CD14-positive monocyte (primary cell): ENCODE results near the gene SLX1A. TPM values are rescaled to one million over a fixed set of nuclear protein-coding genes. Genes with fewer than 3 reads are reported as not detected.
"Not testable (repeated sequence)": the region's sequence is repeated elsewhere in the genome, so short reads cannot be mapped to it uniquely, and the experiment has no call there.

Source experiments
- DNase-seq, 3 donors: peaks; one replicate each; pipeline ENCODE4 v3.0.0-alpha.2; 2011 to 2022
- H2AFZ ChIP-seq: 2 replicates; pipeline ENCODE4 v1.6.0; 2012; ENCODE audit warnings: mild to moderate bottlenecking, low read depth, low read length, inconsistent platforms; ENCODE audit not compliant: insufficient read depth, poor library complexity, severe bottlenecking
- H3K27ac ChIP-seq, 2 donors: 1 replicate in 1 of 2; 2 replicates in 1 of 2; pipeline ENCODE4 v1.5.1; 2012 to 2013; ENCODE audit warnings: low read length in 2 of 2, control low read depth in 1 of 2, inconsistent platforms in 1 of 2, low read depth in 1 of 2, mild to moderate bottlenecking in 1 of 2
- H3K27me3 ChIP-seq, 2 donors: one replicate each; pipeline versions ENCODE4 v1.6.0 to v1.6.1; 2011 to 2013; ENCODE audit warnings: low read length in 2 of 2; ENCODE audit not compliant: control insufficient read depth in 2 of 2, insufficient read depth in 2 of 2
- H3K36me3 ChIP-seq, 2 donors: replicated peaks in 1 of 2; 1 replicate in 1 of 2; 2 replicates in 1 of 2; pipeline versions ENCODE4 v1.5.1 to v1.6.1; 2012 to 2013; ENCODE audit warnings: low read length in 2 of 2, control low read depth in 1 of 2, inconsistent platforms in 1 of 2, mild to moderate bottlenecking in 1 of 2; ENCODE audit not compliant: insufficient read depth in 2 of 2, control insufficient read depth in 1 of 2
- H3K4me1 ChIP-seq, 2 donors: 1 replicate in 1 of 2; 2 replicates in 1 of 2; pipeline versions ENCODE4 v1.5.1 to v1.6.1; 2012 to 2013; ENCODE audit warnings: low read length in 2 of 2, control low read depth in 1 of 2, inconsistent platforms in 1 of 2, mild to moderate bottlenecking in 1 of 2, moderate library complexity in 1 of 2; ENCODE audit not compliant: insufficient read depth in 2 of 2, control insufficient read depth in 1 of 2
- H3K4me2 ChIP-seq: replicated peaks from 2 replicates; pipeline ENCODE3; 2012; ENCODE audit warnings: low read length, moderate library complexity, mild to moderate bottlenecking; ENCODE audit not compliant: poor library complexity, severe bottlenecking; ENCODE audit errors: extremely low read depth
- H3K4me3 ChIP-seq, 3 experiments: fragments of 200-600 bp in 1 of 3; sonication (generic) in 1 of 3; replicated peaks in 1 of 3; 1 replicate in 2 of 3; 2 replicates in 1 of 3; pipeline ENCODE4 v1.5.1; 2011 to 2013; ENCODE audit warnings: low read length in 3 of 3, mild to moderate bottlenecking in 3 of 3, control low read depth in 2 of 3, low read depth in 2 of 3, inconsistent platforms in 1 of 3, moderate library complexity in 1 of 3
- H3K79me2 ChIP-seq: 2 replicates; pipeline ENCODE4 v1.6.0; 2012; ENCODE audit warnings: mild to moderate bottlenecking, control low read depth, inconsistent platforms, low read length, moderate library complexity; ENCODE audit not compliant: insufficient read depth
- H3K9ac ChIP-seq: 2 replicates; pipeline ENCODE4 v1.6.0; 2017; ENCODE audit warnings: low read length, mild to moderate bottlenecking; ENCODE audit not compliant: insufficient read depth, poor library complexity, severe bottlenecking
- H3K9me3 ChIP-seq, 2 donors: replicated peaks in 1 of 2; 1 replicate in 1 of 2; 2 replicates in 1 of 2; pipeline versions ENCODE4 v1.5.1 to v1.6.1; 2012 to 2013; ENCODE audit warnings: low read length in 2 of 2, control low read depth in 1 of 2; ENCODE audit not compliant: control insufficient read depth in 1 of 2, insufficient read depth in 1 of 2
- H4K20me1 ChIP-seq: 2 replicates; pipeline ENCODE4 v1.6.0; 2012; ENCODE audit warnings: mild to moderate bottlenecking, low read length, control low read depth, moderate library complexity; ENCODE audit not compliant: insufficient read depth
- H3K27ac Mint-ChIP-seq, 7 donors: one replicate each; pipeline ENCODE4 v1.8.0; 2020; ENCODE audit warnings: mild to moderate bottlenecking in 7 of 7, mixed read lengths in 7 of 7, moderate library complexity in 6 of 7, inconsistent platforms in 2 of 7
- H3K27me3 Mint-ChIP-seq, 3 donors: one replicate each; pipeline ENCODE4 v1.8.0; 2021 to 2022; ENCODE audit warnings: low read depth in 3 of 3, mild to moderate bottlenecking in 3 of 3, mixed read lengths in 3 of 3, moderate library complexity in 3 of 3, inconsistent platforms in 1 of 3
- H3K36me3 Mint-ChIP-seq, 2 donors: one replicate each; pipeline ENCODE4 v1.8.0; 2020; ENCODE audit warnings: mixed read lengths in 2 of 2, inconsistent platforms in 1 of 2, mild to moderate bottlenecking in 1 of 2
- H3K4me1 Mint-ChIP-seq: one replicate; pipeline ENCODE4 v1.8.0; 2020; ENCODE audit warnings: mild to moderate bottlenecking, mixed read lengths
- H3K4me3 Mint-ChIP-seq, 2 donors: one replicate each; pipeline ENCODE4 v1.8.0; 2020; ENCODE audit warnings: mild to moderate bottlenecking in 2 of 2, mixed read lengths in 2 of 2, moderate library complexity in 1 of 2
- H3K9me3 Mint-ChIP-seq, 7 donors: one replicate each; pipeline ENCODE4 v1.8.0; 2020 to 2022; ENCODE audit warnings: mixed read lengths in 7 of 7, mild to moderate bottlenecking in 6 of 7, moderate library complexity in 6 of 7, inconsistent platforms in 2 of 7
- WGBS: methylation state at CpG from one replicate; pipeline ENCODE4 v1.1.5; 2013; ENCODE audit warnings: missing lambda C conversion rate; ENCODE audit not compliant: insufficient coverage; 5-methylcytosine and 5-hydroxymethylcytosine counted together
- intact Hi-C, 2 donors: fragments of 100-400 bp; cut with micrococcal nuclease; formaldehyde crosslinking; loops; one replicate each; pipeline versions ENCODE4 v1.15.0 to v1.15.1; 2023
- polyA plus RNA-seq, 3 donors: library from polyadenylated mRNA; depleted of rRNA in 1 of 3; unstranded in 2 of 3; stranded (reverse) in 1 of 3; fragments of 300-500 nt in 2 of 3; fragments of >200 nt in 1 of 3; fragmentation: Illumina TruSeq in 2 of 3; gene quantifications; 1 replicate in 2 of 3; 2 replicates in 1 of 3; pipeline ENCODE4 v1.2.3, GENCODE V29; 2012 to 2021
- TF ChIP-seq, protein P1 (sequence below): fragments of 200-600 bp; IDR thresholded peaks from one replicate; pipeline ENCODE4 v1.8.0; 2022; ENCODE audit warnings: antibody characterized with exemption, mild to moderate bottlenecking

Gene SLX1A
- polyA plus RNA-seq, 3 donors = 43.1 to 163 (median 162) TPM

DNA sequence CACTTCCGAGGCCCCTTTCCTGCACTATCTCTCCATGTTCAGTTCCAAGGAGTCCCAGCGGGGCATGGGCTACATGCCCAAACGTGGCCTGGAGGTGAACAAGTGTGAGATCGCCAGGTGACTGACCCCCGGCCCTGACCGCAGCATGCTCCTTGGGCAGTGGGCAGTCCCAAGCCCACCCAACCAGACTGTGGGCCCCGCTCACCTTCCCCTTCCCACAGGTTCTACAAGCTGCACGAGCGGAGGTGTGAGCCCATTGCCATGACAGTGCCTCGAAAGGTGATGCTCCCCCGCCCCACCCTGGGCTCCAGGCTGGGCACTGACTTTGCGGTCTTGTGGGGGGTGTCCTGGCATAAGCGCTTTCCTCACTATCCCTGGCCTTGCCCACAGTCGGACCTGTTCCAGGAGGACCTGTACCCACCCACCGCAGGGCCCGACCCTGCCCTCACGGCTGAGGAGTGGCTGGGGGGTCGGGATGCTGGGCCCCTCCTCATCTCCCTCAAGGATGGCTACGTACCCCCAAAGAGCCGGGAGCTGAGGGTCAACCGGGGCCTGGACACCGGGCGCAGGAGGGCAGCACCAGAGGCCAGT, 5.6 kb upstream of the SLX1A start:
- H3K36me3 Mint-ChIP-seq = peaks cover 19 to 34% of the 10 kb centered on the region in 2 donors
- peaks cover 22 to 29% of the 10 kb centered on the region in 2 donors for H3K36me3 ChIP-seq
- no peaks in the 10 kb centered on the region for H3K27me3 ChIP-seq
- no peaks in the 10 kb centered on the region for H3K27me3 Mint-ChIP-seq
- no peak overlapping the region for H3K4me2 ChIP-seq
- peak overlapping the region; percentile 2 to 42 for H3K27ac ChIP-seq
- no peak overlapping the region for H3K4me3 ChIP-seq
- peaks cover 47% of the 10 kb centered on the region for H4K20me1 ChIP-seq
- H3K27ac Mint-ChIP-seq = peak overlapping the region in 5 of 7 donors; percentile 6 to 68 (median 18)
- intact Hi-C loops = no loop called here
- TF ChIP-seq, protein P1, sequence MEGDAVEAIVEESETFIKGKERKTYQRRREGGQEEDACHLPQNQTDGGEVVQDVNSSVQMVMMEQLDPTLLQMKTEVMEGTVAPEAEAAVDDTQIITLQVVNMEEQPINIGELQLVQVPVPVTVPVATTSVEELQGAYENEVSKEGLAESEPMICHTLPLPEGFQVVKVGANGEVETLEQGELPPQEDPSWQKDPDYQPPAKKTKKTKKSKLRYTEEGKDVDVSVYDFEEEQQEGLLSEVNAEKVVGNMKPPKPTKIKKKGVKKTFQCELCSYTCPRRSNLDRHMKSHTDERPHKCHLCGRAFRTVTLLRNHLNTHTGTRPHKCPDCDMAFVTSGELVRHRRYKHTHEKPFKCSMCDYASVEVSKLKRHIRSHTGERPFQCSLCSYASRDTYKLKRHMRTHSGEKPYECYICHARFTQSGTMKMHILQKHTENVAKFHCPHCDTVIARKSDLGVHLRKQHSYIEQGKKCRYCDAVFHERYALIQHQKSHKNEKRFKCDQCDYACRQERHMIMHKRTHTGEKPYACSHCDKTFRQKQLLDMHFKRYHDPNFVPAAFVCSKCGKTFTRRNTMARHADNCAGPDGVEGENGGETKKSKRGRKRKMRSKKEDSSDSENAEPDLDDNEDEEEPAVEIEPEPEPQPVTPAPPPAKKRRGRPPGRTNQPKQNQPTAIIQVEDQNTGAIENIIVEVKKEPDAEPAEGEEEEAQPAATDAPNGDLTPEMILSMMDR = no peak
- no peak overlapping the region for H3K9ac ChIP-seq
- peaks cover 24% of the 10 kb centered on the region for H3K4me1 Mint-ChIP-seq
- peaks cover 50% of the 10 kb centered on the region for H3K79me2 ChIP-seq
- peak in 1 of 3 donors; percentile 6 for DNase-seq
- 95% methylated on average over 16 of the region's 23 CpGs for WGBS
- H3K4me1 ChIP-seq = peaks cover 35 to 38% of the 10 kb centered on the region in 2 donors
- no peak overlapping the region for H3K4me3 Mint-ChIP-seq
- H3K9me3 Mint-ChIP-seq = no peaks in the 10 kb centered on the region
- no peak overlapping the region for H2AFZ ChIP-seq
- H3K9me3 ChIP-seq = no peaks in the 10 kb centered on the region

DNA sequence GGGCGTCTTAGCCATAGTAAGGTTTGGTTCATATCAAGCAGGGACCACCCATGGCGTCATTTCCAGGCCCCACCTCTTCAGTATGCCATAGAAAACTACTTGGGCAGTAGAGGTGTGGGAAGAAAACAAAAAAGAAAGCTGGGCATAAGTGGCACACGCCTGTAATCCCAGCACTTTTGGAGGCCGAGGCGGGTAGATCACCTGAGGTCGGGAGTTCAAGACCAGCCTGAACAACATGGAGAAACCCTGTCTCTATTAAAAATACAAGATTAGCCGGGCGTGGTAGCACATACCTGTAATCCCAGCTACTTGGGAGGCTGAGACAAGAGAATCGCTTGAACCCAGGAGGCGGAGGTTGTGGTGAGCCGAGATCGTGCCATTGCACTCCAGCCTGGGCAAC, 2.5 kb upstream of the SLX1A start:
- H3K27ac Mint-ChIP-seq, H3K9ac ChIP-seq, DNase-seq, H3K9me3 ChIP-seq, H3K27me3 ChIP-seq, H3K4me3 Mint-ChIP-seq, H3K4me3 ChIP-seq, H3K9me3 Mint-ChIP-seq, H3K27me3 Mint-ChIP-seq, H3K27ac ChIP-seq, H3K4me2 ChIP-seq, H2AFZ ChIP-seq, intact Hi-C loops: not testable (repeated sequence)
- no CpG with 5 or more reads among the region's 12 CpGs for WGBS
- Histone ChIP-seq H3K79me2 (peaks cover 20% of the 10 kb centered on the region), H3K4me1 (peaks cover 21 to 22% of the 10 kb centered on the region in 2 donors), H3K36me3 (peaks cover 22 to 23% of the 10 kb centered on the region in 2 donors), H4K20me1 (peaks cover 23% of the 10 kb centered on the region)
- H3K36me3 Mint-ChIP-seq = peaks cover 16 to 20% of the 10 kb centered on the region in 2 donors
- H3K4me1 Mint-ChIP-seq = peaks cover 12% of the 10 kb centered on the region

GRCh38 chr16:30193098-30193497, 577 bp upstream of the SLX1A start:
- H3K4me3 Mint-ChIP-seq, intact Hi-C loops, H3K9ac ChIP-seq, H3K79me2 ChIP-seq, H3K4me1 ChIP-seq, H3K9me3 ChIP-seq, H4K20me1 ChIP-seq, H3K36me3 ChIP-seq, H3K4me3 ChIP-seq, H3K27me3 Mint-ChIP-seq, H3K27ac ChIP-seq, DNase-seq, H3K36me3 Mint-ChIP-seq, H3K27me3 ChIP-seq, H3K9me3 Mint-ChIP-seq, H3K27ac Mint-ChIP-seq, H3K4me1 Mint-ChIP-seq, H2AFZ ChIP-seq, H3K4me2 ChIP-seq: not testable (repeated sequence)
- WGBS = no CpG with 5 or more reads among the region's 21 CpGs

- H2AFZ ChIP-seq, H3K4me3 Mint-ChIP-seq, H3K4me1 ChIP-seq, H3K27ac Mint-ChIP-seq, H3K9me3 Mint-ChIP-seq, H3K27me3 ChIP-seq, H4K20me1 ChIP-seq, H3K36me3 Mint-ChIP-seq, intact Hi-C loops, DNase-seq, H3K36me3 ChIP-seq, H3K27me3 Mint-ChIP-seq, H3K4me1 Mint-ChIP-seq, H3K9me3 ChIP-seq, H3K27ac ChIP-seq, H3K9ac ChIP-seq, H3K79me2 ChIP-seq, H3K4me2 ChIP-seq: not testable (repeated sequence)
- WGBS = 0% methylated on average over 6 of the region's 60 CpGs
- peak overlapping the region; percentile 38 to 46 (median 40) for H3K4me3 ChIP-seq
Measured at GRCh38 chr16:30194172-30194925, 674 bp downstream of the SLX1A start.
